Cardiac muscle cell (in vitro differentiated cells and primary cell): ENCODE results near the gene PARN. TPM values are rescaled to one million over a fixed set of nuclear protein-coding genes. Genes with fewer than 3 reads are reported as not detected.

Experiments
- DNase-seq, 2 donors: peaks; one replicate each; pipeline versions ENCODE4 v3.0.0 to v3.0.0-alpha.2; 2010 to 2017; ENCODE audit warnings: low read depth in 1 of 2, low spot score in 1 of 2
- H3K27ac ChIP-seq: fragments of 200-600 bp; sonication (generic); 2 replicates; pipeline ENCODE4 v1.5.1; 2016
- H3K27me3 ChIP-seq: fragments of 200-600 bp; sonication (generic); 2 replicates; pipeline ENCODE4 v1.6.0; 2016; ENCODE audit warnings: control low read depth
- H3K36me3 ChIP-seq: fragments of 200-600 bp; sonication (generic); 2 replicates; pipeline ENCODE4 v1.5.1; 2016; ENCODE audit warnings: control low read depth
- H3K4me1 ChIP-seq: fragments of 200-600 bp; sonication (generic); 2 replicates; pipeline ENCODE4 v1.8.1; 2017; ENCODE audit warnings: low read depth, mild to moderate bottlenecking, mixed run types
- H3K4me3 ChIP-seq: fragments of 200-600 bp; sonication (generic); 2 replicates; pipeline ENCODE4 v1.5.1; 2016; ENCODE audit warnings: mild to moderate bottlenecking
- H3K9me3 ChIP-seq: fragments of 200-600 bp; sonication (generic); 2 replicates; pipeline ENCODE4 v1.5.1; 2017; ENCODE audit warnings: low read depth, mild to moderate bottlenecking, control low read depth
- CTCF ChIP-seq: IDR thresholded peaks from 2 replicates; pipeline ENCODE4 v1.5.1; 2012; ENCODE audit warnings: low read depth, mild to moderate bottlenecking, low read length
- polyA plus RNA-seq: library from polyadenylated mRNA; unstranded; fragments of >200 nt; fragmentation: Nextera tagmentation; extraction: Ambion mirVana; gene quantifications from 2 replicates; pipeline ENCODE4 v1.2.1, GENCODE V29; 2016
- total RNA-seq: library from RNA; depleted of rRNA; stranded (reverse); fragments of >200 nt; gene quantifications from 2 replicates; pipeline ENCODE4 v1.2.3, GENCODE V29; 2016

PARN gene
- total and polyA plus RNA-seq, 2 experiments from 2014 or later: 22.4 to 36.3 TPM

- TF ChIP-seq CTCF: no peak
- DNase-seq: peak in 1 of 2 donors; percentile 59
- no peak overlapping the region for H3K27ac ChIP-seq
- H3K9me3 ChIP-seq: no peaks in the 10 kb centered on the region
- no peak overlapping the region for H3K4me3 ChIP-seq
- no peaks in the 10 kb centered on the region for H3K36me3 ChIP-seq
- no peaks in the 10 kb centered on the region for H3K27me3 ChIP-seq
- H3K4me1 ChIP-seq: peaks cover 23% of the 10 kb centered on the region
These were observed 106.4 kb downstream of the PARN start for GRCh38 chr16:14523632-14524031.

- Histone ChIP-seq H3K4me3 (no peak overlapping the region), H3K36me3 (no peaks in the 10 kb centered on the region), H3K27ac (no peak overlapping the region), H3K9me3 (no peaks in the 10 kb centered on the region), H3K4me1 (peaks cover 19% of the 10 kb centered on the region), H3K27me3 (no peaks in the 10 kb centered on the region)
- DNase-seq: no peak
- no peak for TF ChIP-seq CTCF
These were observed 107.4 kb downstream of the PARN start for GRCh38 chr16:14522671-14523070.

- H3K4me1 ChIP-seq: peaks cover 19% of the 10 kb centered on the region
- H3K9me3 ChIP-seq: no peaks in the 10 kb centered on the region
- H3K36me3 ChIP-seq: no peaks in the 10 kb centered on the region
- DNase-seq: no peak
- H3K4me3 ChIP-seq: no peak overlapping the region
- H3K27me3 ChIP-seq: no peaks in the 10 kb centered on the region
- no peak overlapping the region for H3K27ac ChIP-seq
- TF ChIP-seq CTCF: no peak
These were observed 109.3 kb downstream of the PARN start for GRCh38 chr16:14520753-14521152.

GRCh38 chr16:14514967-14515366, 115.1 kb downstream of the PARN start:
- no peak for DNase-seq
- H3K4me3 ChIP-seq: no peak overlapping the region
- no peaks in the 10 kb centered on the region for H3K36me3 ChIP-seq
- H3K4me1 ChIP-seq: peaks cover 13% of the 10 kb centered on the region
- no peaks in the 10 kb centered on the region for H3K27me3 ChIP-seq
- TF ChIP-seq CTCF: no peak
- no peak overlapping the region for H3K27ac ChIP-seq
- H3K9me3 ChIP-seq: no peaks in the 10 kb centered on the region

GRCh38 chr16:14513389-14514107, 116.5 kb downstream of the PARN start:
- Histone ChIP-seq H3K9me3 (no peaks in the 10 kb centered on the region), H3K27me3 (no peaks in the 10 kb centered on the region)

More at GRCh38 chr16:14513389-14514107, 116.5 kb downstream of the PARN start:
- H3K4me1 ChIP-seq: peaks cover 13% of the 10 kb centered on the region
- no peak overlapping the region for H3K27ac ChIP-seq
- no peak for TF ChIP-seq CTCF
- no peak overlapping the region for H3K4me3 ChIP-seq
- H3K36me3 ChIP-seq: no peaks in the 10 kb centered on the region
- DNase-seq: no peak
